ENCODE data around the gene CBX8.

DNA sequence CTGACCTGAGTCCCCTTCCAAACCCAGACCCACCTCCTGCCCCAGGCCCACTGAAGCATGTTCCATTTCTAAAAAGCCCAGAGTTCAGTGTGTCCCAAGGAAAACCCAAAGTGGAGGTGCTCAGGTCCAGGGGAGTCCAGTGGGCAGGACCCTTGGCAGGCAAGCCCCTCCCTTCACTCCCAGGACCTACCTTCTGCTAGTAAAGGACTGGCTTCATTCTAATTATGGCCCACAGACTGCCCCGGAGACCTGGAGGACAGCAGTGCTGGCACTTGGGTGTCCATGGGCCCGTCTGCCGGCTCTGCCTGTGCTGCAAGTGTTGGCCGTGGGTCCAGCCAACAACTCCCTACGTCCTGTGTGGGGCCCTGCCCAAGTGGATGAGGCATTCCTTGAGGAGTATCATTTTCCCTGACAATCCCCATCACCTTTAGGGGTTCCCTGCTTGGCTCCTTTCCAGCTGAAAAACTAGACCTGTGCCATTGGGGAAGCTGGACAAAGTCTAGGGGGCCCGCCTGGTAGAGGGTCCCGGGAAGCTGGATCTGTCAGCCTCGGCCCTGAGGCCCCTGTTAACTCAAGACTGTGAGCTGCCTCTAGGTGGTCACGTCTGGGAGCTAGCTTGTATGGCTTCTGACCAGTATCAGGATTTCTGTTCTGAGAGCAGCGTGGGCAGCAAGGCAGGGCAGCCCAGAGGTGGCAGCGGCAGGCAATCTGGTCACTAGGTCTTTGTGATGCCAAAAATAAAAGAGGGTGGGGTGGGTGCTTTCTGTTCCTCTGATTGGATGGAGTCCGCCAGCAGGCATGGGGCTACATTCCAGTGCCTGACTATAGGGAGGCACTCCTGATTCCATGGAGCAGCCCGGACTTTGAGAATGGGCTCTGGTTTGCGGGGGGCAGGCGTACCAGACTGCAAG is 10.7 kb downstream of the CBX8 start:
- TF ChIP-seq POLR2A (IDR thresholded peaks at IDR 0.05) = no peak
- TF ChIP-seq, protein P1, sequence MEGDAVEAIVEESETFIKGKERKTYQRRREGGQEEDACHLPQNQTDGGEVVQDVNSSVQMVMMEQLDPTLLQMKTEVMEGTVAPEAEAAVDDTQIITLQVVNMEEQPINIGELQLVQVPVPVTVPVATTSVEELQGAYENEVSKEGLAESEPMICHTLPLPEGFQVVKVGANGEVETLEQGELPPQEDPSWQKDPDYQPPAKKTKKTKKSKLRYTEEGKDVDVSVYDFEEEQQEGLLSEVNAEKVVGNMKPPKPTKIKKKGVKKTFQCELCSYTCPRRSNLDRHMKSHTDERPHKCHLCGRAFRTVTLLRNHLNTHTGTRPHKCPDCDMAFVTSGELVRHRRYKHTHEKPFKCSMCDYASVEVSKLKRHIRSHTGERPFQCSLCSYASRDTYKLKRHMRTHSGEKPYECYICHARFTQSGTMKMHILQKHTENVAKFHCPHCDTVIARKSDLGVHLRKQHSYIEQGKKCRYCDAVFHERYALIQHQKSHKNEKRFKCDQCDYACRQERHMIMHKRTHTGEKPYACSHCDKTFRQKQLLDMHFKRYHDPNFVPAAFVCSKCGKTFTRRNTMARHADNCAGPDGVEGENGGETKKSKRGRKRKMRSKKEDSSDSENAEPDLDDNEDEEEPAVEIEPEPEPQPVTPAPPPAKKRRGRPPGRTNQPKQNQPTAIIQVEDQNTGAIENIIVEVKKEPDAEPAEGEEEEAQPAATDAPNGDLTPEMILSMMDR (IDR thresholded peaks at IDR 0.05) = no peak

Data from body of pancreas (tissue), 4 donors.